ENCODE measurements around the gene C2orf68.
"Not testable (repeated sequence)": the region's sequence is repeated elsewhere in the genome, so short reads cannot be mapped to it uniquely, and the experiment has no call there.

C2orf68 gene, protein sequence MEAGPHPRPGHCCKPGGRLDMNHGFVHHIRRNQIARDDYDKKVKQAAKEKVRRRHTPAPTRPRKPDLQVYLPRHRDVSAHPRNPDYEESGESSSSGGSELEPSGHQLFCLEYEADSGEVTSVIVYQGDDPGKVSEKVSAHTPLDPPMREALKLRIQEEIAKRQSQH

DNA sequence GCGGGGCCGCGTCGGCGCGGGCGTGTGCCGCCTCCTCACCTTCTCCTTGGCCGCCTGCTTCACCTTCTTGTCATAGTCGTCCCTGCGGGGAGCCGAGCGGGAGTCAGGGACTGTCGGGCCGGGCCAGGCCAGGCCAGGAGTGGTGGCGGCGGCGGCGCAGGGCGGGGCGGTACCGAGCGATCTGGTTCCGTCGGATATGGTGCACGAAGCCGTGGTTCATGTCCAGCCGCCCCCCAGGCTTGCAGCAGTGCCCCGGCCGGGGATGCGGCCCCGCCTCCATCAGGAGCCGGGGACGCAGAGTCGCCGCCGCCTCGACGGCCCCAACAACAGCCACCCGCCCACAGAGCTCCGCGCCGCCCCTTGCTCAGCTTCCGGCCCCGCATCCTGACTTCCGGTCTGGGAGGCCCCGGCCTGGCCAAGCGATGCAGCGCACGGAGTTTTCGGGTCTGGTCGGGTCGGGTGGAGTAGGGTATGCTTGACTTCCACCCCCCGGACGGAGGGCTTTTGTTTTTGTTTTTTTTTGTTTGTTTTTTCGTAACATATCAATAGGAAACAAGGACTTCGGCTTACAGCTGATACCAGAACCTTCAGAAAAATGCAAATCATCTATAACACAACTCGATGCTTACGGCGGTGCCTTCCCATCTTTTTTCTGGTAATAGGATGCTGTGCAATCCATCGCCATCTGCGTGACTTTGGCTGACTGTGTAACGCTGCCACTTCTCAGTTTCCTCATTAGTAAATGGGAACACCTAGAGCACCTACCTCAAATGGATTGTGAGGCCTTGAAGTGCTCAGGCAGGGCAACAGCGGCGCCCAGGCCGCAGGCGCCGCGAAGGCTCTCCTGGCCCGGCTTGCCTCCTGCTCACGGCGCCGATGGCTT is at the start of gene C2orf68:
Gene C2orf68, minus strand, starts transcription at position 362 of the 883 bp plus-strand sequence. Its CDS starts 82 bp downstream, at position 280.
- peak; percentile 75 for DNase-seq

DNA sequence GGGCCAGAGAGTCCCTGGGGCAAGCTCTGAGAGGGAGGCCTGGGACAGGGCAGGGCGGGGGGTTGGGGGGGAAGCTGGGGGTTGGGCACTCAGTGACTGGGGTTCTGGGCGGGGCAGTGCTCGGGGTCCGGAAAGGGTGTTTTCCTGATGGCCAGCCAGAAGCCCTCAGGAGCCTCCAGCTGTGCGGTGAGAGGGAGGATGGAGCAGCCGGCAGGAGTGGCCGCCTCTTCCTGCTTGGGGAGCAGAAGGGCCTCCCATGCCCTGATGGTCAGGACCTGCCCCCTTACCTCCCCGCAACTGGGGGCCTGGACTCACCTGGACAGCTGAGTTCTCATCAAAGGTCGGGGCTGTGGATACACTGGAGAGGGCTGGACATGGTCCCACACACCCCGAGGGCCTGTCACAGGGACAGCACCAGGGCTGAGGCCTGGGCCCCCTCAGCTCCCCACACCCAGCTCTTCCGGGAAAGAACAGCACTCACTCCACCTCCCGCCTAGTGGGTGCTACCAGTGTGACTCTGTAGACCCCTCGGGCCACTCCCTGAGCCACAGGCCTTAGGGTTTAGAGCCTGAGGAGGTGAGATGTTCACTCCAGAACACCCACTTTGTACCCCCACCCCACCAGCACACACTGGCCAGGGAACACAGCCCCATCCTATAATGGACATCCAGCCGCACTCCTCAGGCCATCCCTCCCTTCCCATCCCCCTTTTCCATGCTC is 49.4 kb upstream of the C2orf68 start:
- DNase-seq: no peak

DNA sequence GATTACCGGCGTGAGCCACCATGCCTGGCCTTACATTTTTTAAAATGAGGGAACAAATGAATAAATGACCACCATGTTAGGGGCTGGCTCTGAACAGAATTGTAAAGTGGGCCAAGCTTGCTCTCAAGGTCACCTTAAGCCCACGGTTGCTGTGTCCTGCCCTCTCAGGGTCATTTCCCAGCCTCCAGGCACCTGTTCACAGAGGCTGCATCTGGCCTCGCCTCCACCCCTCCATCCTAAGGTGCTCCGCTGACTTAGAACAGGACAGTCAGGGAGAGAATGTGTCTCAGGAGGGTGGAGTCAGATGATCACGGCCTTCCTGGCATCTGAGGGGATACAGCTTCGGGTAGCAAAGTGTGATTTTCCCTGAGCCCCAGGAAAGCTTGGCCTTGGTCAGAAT is 48.9 kb upstream of the C2orf68 start:
- DNase-seq: no peak

DNA sequence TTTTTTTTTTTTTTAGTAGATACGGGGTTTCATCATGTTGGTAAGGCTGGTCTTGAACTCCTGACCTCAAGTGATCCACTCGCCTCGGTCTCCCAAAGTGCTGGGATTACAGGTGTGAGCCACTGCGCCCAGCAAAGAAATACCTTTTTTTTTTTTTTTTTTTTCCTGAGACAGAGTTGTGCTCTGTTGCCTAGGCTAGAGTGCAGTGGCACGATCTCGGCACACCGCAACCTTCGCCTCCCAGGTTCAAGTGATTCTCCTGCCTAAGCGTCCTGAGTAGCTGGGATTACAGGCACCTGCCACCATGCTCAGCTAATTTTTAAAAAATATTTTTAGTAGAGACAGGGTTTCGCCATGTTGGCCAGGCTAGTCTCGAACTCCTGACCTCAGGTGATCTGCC is 48.4 kb upstream of the C2orf68 start:
- not testable (repeated sequence) for DNase-seq

DNA sequence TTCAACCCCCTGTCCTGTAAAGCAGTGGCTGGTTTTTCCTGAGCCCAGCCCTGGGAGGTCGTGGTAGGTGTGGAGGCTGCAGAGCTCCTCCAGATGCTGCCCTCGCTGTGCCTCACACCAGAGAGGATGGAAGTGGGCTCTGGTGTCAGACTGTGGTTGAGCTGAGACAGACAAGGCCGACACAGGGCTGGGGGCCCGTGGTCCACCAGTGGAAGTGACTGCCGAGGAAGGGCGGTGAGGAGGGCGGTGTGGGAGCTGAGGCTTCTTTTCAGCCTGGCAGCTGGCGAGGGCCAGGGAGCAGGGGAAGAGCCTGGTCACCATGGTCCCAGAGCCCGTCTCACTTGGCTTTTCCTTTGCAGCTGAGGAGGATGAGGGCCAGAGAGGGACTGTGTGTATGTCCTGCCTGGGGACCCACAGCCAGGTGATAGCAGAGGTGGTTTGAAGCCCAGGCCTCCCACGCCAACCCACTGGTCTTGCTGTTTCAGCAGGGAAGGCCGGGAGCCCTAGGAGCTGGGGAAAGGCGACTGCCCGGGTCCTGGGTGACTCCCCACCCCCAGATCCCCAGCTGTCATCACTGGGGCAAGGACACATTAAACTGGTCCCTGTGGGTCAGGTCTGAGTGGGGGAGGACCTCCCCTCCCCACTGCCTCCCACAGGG is 47.6 kb upstream of the C2orf68 start:
- no peak for DNase-seq

DNA sequence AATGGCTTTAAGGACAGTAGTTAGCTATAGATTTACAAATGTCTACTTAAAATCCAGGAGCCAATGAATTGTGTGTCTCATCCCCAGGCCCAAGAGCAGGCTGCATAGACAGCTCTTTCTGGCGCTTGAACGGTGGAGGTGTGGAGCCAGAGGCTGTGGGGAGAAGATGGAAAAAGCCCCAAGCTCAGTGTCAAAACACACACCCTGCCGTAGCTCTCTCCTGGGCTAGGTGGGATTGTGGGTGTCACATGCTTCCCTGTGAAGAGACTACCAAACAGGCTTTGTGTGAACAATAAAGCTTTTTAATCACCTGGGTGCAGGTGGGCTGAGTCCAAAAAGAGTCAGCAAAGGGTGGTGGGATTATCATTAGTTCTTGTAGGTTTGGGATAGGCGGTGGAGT is 45.5 kb upstream of the C2orf68 start:
- DNase-seq: not testable (repeated sequence)

DNA sequence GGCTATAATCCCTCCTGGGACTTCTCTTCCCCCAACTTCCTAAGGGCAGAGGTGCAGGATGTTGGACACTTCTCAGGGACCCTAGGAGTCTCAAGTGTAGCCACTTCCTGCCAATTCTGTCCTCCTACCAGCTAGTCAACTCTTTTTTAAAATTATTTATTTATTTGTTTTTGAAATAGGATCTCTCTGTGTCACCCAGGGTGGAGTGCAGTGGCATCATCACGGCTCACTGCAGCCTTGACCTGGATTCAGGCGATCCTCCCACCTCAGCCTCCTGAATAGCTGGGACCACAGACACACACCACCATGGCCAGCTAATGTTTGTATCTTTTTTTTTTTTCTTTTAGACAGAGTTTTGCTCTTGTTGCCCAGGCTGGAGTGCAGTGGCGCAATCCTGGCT is 44.6 kb upstream of the C2orf68 start:
- DNase-seq: no peak

DNA sequence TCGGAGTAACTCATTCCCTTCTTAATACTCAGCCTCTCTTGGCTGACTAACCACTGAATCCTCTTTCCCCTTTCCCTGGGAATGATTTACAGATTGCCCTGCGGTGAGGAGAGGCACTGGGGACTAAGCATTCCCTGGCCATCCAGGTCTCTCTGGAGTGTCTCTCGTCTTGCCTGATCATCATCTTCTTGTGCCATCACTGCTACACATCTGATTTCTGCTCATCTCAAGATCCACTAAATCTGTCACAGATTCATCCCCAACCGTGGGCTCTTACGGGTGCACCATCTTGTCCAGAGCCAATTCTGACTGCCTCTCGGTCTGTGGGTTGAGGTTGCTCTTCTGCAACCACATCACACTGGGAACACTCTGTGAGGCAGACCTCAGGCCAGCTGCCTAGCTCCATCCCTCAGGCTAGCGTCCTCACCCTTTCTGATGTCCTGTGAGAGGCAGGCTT is 44.1 kb upstream of the C2orf68 start:
- no peak for DNase-seq

DNA sequence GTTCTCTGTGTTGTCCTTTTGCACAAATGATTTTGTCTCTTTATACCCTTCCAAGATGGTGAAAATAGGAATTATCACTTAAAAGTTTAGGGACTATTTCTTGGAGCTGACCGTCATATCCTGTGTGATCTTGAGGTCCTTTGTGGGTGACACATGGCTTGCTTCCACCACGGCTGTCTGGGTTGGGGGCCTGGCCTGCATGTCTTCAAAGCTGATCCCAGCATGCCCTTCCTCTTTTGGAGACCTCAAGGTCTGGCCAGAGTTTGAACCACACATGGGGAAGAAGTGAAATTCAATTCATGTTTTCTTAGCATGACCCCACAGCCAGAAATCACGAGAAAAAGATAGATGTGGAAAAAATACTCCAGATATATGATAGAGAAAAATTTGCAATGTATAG is 42.1 kb upstream of the C2orf68 start:
- no peak for DNase-seq

DNA sequence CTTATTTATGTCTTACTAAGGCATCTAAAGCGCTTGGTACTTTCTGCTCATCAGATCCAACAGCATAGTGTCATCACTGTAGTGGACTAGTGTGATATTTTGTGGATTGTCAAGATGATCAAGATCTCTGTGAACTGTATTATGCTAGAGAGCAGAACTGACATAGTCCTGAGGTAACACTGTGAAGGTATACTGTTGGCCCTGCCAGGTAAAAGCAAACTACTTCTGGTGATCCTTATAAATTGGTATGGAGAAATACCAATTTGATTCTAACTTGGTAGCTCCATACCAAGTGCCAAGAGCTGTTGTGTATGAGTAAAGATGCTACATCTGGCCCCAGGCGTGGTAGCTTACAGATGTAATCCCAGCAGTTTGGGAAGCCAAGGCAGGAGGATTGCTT is 40.2 kb upstream of the C2orf68 start:
- no peak for DNase-seq

DNA sequence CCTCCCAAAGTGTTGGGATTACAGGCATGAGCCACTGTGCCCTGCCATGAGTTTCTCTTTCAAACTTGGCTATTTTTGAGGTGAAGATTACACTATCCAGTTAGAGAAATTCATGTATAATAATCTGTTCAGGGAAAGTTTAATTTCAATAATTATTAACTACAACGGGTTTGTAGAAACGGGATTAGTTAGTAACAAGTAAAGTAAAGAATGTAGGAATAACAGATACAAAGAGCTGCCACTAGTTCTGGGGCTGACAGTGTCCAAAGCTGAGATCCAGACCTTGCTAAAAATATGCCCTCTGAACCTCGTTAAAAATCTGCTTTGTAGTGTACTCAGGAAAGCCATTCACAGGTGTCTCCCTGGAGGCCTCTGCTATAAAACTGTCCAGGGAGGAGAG is 39.2 kb upstream of the C2orf68 start:
- no peak for DNase-seq

DNA sequence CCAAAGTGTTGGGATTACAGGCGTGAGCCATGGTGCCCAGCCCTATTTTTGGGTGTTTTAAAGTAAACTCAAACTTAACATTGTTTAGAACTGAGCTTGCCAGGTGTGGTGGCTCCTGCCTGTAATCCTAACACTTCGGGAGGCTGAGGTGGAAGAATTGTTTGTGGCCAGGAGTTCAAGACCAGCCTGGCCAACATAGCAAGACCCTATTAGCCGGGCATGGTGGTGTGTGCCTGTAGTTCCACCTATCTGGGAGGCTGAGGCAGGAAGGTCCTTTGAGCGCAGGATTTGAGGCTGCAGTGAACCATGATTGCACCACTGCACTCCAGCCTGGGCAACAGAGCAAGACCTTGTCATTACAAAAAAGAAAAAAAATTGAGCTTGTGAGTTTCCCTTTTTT is 38.6 kb upstream of the C2orf68 start:
- no peak for DNase-seq

DNA sequence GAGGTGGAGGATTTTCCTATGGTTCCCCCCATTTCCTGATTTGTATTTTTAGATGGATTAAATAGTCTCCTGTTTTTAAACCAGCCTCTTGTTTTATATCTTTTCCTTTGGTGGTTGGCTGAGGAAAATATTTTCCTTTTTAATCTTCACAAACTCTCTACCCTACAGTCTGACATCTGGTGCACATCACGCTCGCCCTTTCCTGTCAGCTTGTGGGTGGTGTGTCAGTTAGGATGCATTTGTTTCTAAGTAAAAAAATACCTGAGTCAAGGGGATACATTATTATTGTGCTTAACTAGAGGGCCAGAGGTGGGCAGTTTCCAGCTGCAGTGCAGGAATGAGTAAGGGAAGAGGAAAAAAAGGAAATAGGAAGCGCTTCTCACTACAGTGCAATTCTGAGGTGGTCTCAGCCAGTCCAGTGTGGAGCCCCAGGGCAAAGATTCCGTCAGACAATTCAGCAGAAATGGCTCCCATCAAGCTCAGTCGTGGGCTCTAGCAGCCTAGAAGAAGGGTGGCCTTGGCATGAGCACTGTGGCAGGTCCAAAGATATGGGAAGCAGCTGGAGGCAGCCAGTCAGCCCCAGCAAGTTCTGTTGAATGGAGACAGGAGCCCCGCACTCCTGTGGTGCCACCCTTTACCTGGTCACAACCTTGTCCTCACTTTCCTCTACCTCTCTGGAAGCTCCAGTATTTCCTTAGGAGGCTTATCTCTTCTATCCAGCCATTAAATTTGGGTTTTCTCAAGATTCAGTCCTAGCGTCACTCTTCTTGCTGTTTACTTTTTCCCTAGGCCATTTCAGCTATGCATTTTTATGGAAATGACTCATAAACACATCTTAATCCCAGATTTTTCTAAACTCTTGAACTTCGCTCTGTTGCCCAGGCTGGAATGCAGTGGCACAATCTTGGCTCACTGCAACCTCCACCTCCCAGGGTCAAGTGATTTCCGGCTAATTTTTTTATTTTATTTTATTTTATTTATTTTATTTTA is 37.6 kb upstream of the C2orf68 start:
- no peak for DNase-seq

DNA sequence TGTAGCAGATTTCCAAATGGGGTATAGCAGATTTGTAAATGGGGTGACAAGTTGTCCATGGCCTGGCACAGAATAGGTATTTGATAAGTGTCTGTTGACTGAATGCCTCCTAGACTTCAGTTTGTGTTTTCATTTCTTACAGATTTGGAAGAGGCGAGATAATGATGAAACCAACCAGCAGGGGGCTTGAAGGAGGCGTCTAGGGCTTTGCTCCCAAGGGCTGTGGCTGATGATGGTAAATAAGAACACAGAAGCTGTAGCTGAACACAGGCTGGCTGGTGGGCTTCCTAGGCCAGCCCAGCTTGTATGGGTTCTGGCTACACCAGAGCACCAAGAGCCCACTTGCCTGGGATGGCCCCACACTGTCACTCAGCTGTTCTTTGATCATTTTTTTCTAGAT is 36.8 kb upstream of the C2orf68 start:
- no peak for DNase-seq

DNA sequence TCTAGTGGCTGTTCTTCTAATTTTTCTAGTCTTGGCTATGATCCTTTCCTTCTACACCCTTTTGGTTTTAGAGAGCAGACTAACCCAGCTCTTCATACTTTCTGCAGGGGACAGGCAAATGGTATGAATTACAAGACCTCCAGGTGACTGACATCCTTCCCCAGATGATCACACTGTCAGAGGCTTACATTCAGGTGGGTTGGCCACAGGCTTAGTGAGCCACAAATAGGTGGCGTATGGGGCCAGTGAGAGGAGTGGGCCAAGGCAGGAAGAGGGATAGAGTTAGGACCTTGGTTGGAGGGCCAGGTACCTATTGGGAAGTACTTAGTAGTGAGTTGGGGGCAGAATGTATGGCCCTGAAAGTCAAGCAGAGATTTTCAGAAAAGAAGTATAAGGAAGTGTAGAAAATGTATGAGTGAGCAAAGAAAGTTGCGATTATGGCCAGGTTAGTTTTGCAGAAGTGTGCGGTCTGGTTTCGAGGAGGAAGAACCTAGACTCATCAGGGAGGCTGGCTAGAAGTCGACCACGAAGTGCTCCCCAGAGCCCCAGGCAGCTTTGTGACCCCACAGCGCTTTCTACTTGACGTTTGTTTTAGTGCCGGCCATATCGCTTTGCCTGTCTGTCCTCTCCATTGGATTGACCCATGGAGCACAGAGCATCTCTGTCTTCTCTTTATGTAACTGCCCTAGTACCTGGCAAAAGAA is 36.1 kb upstream of the C2orf68 start:
- DNase-seq: no peak

DNA sequence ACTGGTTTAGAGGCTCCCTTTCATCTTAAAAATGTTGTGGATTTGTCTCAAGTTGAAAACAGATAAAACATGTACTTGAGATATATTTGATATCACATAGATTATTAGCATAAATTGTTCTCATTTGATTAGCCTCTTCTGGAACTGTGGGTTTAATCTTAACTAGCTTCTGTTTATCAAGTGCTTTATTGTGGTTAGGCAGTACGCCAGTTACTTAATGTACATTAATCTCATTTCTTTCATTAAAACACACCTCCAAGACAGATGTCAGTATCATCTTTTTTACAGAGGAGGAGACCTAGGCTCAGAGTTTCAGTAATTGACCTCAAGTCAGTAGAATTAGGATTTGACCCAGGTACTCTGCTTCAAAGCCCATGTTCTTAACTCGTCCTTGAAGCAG is 34.3 kb upstream of the C2orf68 start:
- DNase-seq: no peak

DNA sequence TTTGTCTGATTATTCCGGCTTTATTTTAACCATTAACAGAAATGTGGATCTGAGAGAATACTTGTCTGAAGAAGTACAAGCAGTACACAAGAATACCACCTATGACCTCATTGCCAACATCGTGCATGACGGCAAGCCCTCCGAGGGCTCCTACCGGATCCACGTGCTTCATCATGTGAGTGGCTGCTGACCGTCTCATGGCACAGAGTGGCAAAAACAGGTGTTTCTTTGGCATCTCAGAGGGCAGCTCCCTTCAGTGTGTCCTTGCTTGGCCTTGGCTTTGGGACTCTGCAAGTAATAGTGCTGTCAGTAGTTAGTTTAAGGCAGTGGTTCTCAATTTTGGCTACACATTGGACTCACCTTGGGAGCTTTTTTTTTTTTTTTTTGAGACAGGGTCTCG is 33.0 kb upstream of the C2orf68 start:
- DNase-seq: no peak

DNA sequence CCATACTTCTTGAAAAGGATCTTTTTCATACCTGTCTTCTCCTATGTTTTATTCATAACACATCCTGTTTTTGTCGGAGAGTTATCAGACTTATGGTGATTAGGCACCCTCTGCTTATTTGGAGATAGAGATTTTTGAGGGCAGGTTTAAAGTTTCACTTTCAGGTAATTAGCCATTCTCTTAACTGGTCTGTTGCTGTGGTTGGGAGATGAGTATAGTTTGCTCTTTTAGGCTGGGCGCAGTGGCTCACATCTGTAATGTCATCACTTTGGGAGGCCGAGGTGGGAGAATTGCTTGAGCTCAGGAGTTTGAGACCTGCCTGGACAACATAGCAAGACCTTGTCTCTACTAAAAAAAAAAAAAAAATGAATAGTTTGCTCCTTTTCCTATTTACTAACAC is 30.9 kb upstream of the C2orf68 start:
- DNase-seq: no peak

DNA sequence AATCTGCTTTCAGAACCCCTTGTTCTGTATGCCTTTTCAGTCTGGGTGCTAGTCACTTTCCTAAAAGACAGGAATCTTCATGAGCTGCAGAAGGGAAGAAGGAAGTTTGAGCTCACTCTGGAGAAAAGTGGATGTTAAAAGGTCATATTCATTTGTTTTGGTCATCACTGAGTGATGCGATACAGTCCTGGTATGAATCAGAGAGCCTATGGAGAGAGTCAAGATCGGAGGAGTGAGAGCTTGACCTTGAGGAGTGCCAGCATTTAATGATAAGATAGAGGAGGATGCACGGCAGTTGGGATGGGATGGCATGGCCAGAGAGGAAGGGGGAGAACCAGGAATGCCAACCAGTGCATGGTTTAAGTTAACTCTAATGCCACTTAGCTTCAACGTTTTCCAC is 23.8 kb upstream of the C2orf68 start:
- no peak for DNase-seq

DNA sequence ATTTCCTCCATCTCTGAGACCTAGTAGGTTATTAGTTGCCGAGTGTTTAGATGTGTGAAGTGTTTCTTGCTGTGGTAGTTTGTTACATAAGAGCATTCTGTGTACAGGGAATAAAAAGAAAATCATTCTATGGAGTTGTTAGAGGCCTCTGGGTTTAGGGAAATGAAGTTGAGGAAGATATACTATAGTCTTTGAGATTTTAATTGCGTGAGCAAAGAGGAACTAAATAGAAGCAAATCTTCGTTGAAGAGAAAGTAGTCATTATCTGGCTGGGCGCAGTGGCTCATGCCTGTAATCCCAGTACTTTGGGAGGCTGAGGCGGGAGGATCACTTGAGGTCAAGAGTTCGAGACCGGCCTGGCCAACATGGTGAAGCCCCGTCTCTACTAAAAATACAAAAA is 23.1 kb upstream of the C2orf68 start:
- no peak for DNase-seq

DNA sequence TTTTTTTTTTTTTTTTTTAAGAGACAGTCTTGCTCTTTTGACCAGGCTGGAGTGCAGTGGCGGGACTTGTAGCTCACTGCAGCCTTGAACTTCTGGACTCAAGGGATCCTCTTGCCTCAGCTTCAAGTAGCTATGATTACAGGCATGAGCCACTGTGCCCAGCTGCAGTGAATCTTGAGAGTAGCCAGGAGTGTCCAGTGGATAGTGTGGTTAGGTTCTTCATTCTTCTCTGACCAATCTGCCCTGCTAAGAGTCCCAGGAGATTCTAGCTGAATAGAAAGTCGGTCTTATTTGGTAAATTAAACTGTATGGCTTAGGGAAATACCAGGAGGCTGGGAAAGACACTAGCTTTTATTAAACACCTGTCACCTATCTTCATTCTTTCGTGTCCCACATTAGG is 19.4 kb upstream of the C2orf68 start:
- no peak for DNase-seq

Data from T1000 (cell line).